Measurements from ENCODE around the gene ADORA1.

ADORA1 gene

DNA sequence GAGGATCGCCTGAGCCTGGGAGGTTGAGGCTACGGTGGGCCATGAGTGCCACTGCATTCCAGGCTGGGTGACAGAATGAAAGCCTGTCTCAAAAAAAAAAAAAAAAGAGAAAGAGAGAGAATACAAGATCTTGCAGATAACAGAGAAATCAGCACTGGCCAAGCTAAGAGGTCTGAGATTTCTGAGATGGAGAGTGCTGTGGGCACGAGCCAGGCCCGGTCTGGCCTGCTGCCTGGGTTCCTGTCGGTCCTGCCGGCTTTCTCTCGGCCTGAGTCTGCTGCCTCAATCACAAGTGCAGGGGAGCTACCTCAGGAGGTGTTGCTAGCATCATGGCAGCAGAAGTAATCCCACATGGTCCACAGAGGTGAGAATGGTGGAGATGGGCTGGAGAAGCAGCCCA is 19.0 kb downstream of the ADORA1 start:
- TF ChIP-seq, protein P1, sequence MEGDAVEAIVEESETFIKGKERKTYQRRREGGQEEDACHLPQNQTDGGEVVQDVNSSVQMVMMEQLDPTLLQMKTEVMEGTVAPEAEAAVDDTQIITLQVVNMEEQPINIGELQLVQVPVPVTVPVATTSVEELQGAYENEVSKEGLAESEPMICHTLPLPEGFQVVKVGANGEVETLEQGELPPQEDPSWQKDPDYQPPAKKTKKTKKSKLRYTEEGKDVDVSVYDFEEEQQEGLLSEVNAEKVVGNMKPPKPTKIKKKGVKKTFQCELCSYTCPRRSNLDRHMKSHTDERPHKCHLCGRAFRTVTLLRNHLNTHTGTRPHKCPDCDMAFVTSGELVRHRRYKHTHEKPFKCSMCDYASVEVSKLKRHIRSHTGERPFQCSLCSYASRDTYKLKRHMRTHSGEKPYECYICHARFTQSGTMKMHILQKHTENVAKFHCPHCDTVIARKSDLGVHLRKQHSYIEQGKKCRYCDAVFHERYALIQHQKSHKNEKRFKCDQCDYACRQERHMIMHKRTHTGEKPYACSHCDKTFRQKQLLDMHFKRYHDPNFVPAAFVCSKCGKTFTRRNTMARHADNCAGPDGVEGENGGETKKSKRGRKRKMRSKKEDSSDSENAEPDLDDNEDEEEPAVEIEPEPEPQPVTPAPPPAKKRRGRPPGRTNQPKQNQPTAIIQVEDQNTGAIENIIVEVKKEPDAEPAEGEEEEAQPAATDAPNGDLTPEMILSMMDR (conservative IDR thresholded peaks at IDR 0.05; ENCODE audit: control insufficient read depth, insufficient read depth, low read depth, low read length), result no peak
- DNase-seq (ENCODE audit: low read depth), result no peak
- no peak overlapping the region for H3K4me3 ChIP-seq (ENCODE audit: control insufficient read depth, low read depth, low read length)

DNA sequence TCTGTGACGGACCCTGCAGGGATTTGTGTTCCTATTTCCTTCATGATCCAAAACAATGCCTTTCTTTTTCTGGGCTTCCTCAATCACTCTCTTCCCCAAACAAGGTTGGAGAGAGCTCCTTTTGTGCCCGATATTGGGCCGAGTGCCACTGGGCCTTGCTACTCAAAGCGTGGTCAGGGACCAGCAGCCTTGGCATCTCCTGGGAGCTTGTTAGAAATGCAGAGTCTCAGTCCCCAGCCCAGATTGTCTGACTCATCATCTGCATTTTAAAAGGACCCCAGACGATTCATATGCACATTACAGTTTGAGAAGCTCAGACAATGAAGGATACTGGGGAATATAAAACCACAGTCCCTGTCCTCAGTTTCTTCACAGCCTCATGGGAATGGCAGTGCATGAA is 19.9 kb downstream of the ADORA1 start:
- no peak for DNase-seq (ENCODE audit: low read depth)
- no peak overlapping the region for H3K4me3 ChIP-seq (ENCODE audit: control insufficient read depth, low read depth, low read length)
- TF ChIP-seq, protein P1 (conservative IDR thresholded peaks at IDR 0.05; ENCODE audit: control insufficient read depth, insufficient read depth, low read depth, low read length), result no peak

DNA sequence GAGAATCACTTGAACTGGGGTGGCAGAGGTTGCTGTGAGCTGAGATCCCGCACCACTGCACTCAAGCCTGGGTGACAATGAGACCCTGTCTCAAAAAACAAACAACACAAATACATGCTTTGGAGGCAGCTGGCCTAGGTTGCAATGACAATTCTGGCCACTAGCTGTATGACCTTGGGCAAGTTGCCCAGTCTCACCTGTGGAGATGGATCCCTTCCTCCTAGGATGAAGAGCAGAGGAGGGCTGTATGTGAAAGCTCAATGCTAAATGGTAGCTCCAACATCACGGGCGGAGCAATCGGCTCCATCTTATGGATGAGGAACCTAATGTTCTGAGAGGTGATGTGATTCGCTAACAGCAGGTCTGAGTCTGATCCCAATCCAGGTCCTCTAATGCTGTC is 20.6 kb downstream of the ADORA1 start:
- no peak for DNase-seq (ENCODE audit: low read depth)
- TF ChIP-seq, protein P1 (conservative IDR thresholded peaks at IDR 0.05; ENCODE audit: control insufficient read depth, insufficient read depth, low read depth, low read length), result peak; percentile 30
- no peak overlapping the region for H3K4me3 ChIP-seq (ENCODE audit: control insufficient read depth, low read depth, low read length)

DNA sequence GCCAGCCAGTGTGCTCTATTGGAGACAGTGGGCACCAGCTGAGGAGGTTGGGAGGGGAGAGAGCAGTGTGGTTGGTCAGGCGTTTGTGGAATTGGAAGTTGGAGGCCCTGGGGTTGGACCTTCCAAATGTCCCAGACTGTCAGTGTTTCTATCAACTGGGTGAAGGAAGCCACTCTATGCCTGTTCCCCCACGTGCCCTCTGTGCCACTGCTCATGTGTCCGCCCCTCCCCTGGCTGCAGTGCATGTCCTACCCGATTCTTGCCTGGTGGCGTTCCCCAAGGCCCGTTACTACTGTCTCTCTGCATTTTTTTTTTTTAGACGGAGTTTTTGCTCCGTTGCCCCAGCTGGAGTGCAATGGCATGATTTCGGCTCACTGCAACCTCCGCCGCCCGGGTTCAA is 21.1 kb downstream of the ADORA1 start:
- TF ChIP-seq, protein P1 (conservative IDR thresholded peaks at IDR 0.05; ENCODE audit: control insufficient read depth, insufficient read depth, low read depth, low read length), result no peak
- no peak overlapping the region for H3K4me3 ChIP-seq (ENCODE audit: control insufficient read depth, low read depth, low read length)
- no peak for DNase-seq (ENCODE audit: low read depth)

DNA sequence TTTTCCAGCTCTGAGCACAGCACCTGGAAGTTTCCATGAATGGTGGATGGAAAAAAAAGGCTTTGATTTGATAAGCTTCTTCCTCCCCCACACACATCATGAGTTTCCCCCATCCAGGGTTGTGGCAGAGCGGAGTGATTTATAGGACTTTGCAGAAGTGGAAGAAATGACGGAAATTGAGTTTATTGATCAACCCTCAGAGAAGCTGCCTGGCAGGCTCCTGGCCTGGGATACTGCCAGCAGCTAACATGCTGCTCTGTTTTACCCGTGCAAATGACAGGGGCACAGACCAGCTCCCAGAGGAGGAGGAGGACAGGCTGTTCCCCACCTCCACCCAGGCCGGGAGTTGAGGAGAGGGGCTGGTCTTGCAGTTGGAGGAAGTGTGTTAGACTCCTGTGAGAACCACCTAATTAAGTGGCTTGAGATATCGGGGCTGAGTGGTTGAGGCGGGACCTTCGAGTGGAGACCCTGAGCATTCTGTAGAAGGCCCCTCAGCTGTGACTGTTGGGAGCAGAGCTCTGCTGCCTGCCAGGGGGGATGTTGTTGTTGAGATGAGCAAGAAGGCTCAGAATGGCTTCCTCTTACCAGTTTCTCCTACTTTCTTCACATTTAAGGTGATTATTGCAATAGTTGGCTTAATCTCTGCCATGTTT is 21.8 kb downstream of the ADORA1 start:
- no peak for DNase-seq (ENCODE audit: low read depth)
- TF ChIP-seq, protein P1 (conservative IDR thresholded peaks at IDR 0.05; ENCODE audit: control insufficient read depth, insufficient read depth, low read depth, low read length), result no peak
- no peak overlapping the region for H3K4me3 ChIP-seq (ENCODE audit: control insufficient read depth, low read depth, low read length)

DNA sequence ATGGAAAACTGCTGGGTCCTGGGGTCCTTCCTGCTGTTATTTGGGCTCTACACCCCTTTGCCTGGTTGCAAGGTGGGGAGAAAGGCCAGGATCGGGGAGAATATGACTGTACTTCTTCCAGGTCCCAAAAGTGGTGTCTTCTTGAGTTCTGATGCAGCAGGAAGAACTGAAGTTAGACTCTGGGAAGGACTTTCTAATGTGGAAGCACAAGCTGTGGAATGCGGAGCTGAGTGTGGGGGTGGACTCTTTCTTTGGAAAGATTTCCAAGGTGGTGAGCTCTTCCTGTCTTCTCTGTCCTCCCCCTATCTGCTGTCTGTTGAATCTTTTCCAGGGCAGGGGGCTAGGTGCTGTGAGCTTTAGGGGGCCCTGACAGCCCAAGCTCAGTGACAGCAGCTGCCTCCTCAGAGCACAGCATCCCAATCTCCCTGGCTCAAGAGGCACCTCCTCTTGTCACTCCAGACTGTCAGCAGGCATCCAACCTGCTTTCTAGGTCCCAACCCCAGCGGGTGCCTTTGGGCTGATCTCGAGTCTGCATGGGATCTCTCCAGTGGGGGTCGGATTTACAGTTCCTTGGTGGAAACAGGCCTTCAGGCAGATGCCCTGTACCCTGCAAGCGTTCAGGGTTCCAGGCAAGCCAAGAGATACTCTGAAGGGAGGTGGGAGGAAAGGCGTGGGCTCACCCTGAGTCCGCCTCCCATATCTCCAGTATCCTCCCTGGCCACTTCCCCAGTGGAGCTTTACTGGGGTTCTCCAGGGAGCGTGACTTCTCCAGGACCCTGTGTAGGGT is 23.2 kb downstream of the ADORA1 start:
- no peak overlapping the region for H3K4me3 ChIP-seq (ENCODE audit: control insufficient read depth, low read depth, low read length)
- TF ChIP-seq, protein P1 (conservative IDR thresholded peaks at IDR 0.05; ENCODE audit: control insufficient read depth, insufficient read depth, low read depth, low read length), result no peak
- no peak for DNase-seq (ENCODE audit: low read depth)

All from fibroblast of mammary gland (primary cell).